ENCODE data around the gene EPHA7. TPM values are rescaled to one million over a fixed set of nuclear protein-coding genes. Genes with fewer than 3 reads are reported as not detected.

Gene EPHA7
- total RNA-seq, 6 donors from 2014 or later, result under 0.01 to 4.6 (median 0.27) TPM

DNA sequence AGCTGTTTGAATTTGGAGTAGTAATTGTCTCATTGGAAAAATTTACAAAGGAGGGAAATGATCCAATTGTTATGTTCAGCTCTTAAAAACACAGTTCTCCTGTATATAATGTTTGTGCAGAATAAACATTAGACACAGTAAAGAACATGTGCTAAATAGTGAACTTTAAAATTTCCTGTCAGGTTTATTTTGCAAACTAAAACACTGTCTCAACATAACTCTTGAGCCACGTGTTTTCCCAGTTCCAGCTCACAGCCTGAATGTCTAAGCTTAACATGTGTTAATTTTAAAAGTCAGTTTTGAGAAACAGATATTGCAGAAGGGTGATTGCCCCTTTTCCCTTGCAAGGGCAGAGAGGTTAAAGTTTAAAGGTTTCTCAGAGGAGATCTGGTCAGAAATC is 20.6 kb downstream of the EPHA7 start:
- Histone ChIP-seq H3K4me1 (no peaks in the 10 kb centered on the region), H3K36me3 (no peaks in the 10 kb centered on the region), H3K27me3 (no peaks in the 10 kb centered on the region), H3K27ac (no peak overlapping the region), H3K4me3 (no peak overlapping the region), H3K9me3 (no peaks in the 10 kb centered on the region)
- WGBS, 2 donors, result 15 to 32% methylated on average over 1 of the region's 1 CpG
- TF ChIP-seq POLR2A (IDR thresholded peaks at IDR 0.05) (no peak), POLR2AphosphoS5 (IDR thresholded peaks at IDR 0.05) (no peak)
- ATAC-seq (ENCODE audit: low FRiP score in 2 of 2), result no peak
- no peak for DNase-seq

DNA sequence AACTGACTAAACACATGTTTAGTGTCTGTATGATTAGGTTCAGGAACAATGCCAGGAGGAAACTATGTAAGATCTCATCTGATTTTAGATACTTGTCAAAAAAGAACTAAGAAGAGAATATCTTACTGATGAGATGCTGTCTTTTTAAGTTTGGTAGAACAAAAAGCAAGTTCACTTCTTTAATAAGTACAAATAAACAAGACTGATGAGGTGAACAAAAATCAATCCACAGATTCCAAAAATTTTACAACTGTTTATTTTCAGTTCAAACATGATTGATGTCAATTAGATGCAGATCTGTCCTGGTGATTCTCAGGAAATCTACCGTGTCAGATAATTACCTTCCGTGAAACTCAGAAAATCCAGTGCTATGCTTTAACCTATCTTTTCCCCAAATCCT is 24.9 kb downstream of the EPHA7 start:
- H3K4me1 ChIP-seq, result no peaks in the 10 kb centered on the region
- no peak overlapping the region for H3K27ac ChIP-seq
- no peaks in the 10 kb centered on the region for H3K27me3 ChIP-seq
- H3K36me3 ChIP-seq, result no peaks in the 10 kb centered on the region
- ATAC-seq (ENCODE audit: low FRiP score in 2 of 2) (no peak), DNase-seq (no peak)
- TF ChIP-seq EP300 (IDR thresholded peaks at IDR 0.05) (no peak), POLR2A (IDR thresholded peaks at IDR 0.05) (no peak), POLR2AphosphoS5 (IDR thresholded peaks at IDR 0.05) (no peak)
- TF ChIP-seq, protein P1, sequence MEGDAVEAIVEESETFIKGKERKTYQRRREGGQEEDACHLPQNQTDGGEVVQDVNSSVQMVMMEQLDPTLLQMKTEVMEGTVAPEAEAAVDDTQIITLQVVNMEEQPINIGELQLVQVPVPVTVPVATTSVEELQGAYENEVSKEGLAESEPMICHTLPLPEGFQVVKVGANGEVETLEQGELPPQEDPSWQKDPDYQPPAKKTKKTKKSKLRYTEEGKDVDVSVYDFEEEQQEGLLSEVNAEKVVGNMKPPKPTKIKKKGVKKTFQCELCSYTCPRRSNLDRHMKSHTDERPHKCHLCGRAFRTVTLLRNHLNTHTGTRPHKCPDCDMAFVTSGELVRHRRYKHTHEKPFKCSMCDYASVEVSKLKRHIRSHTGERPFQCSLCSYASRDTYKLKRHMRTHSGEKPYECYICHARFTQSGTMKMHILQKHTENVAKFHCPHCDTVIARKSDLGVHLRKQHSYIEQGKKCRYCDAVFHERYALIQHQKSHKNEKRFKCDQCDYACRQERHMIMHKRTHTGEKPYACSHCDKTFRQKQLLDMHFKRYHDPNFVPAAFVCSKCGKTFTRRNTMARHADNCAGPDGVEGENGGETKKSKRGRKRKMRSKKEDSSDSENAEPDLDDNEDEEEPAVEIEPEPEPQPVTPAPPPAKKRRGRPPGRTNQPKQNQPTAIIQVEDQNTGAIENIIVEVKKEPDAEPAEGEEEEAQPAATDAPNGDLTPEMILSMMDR (IDR thresholded peaks at IDR 0.05), result no peak
- no peak overlapping the region for H3K4me3 ChIP-seq
- H3K9me3 ChIP-seq, result no peaks in the 10 kb centered on the region
- 61 to 64% methylated on average over 2 of the region's 2 CpGs for WGBS, 2 donors

DNA sequence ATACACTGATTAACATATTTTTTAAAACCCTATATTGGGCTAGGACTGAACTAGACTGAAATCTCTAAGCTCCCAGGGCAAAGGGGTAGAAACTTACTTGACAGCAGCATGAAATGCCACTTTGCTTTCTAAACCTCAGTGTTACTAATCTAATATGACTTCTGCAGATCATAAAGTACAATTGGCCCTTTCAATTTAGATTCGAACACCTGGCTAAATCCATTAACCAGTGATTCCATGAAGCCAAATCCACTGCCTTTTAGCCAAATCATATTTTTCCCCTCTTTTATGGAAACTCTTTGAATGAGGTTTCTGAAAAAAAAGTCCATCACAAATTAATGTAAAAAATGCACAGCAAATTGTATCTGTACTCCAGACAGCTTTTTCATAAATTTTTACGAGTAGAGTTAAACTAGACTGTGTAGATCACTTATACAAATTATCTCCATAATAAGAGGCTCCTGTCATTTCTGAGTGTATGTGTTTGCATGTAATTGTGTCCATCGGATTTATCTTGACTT is 25.7 kb downstream of the EPHA7 start:
- ATAC-seq (ENCODE audit: low FRiP score in 2 of 2) (no peak), DNase-seq (no peak)
- TF ChIP-seq, protein P1 (IDR thresholded peaks at IDR 0.05), result no peak
- TF ChIP-seq POLR2AphosphoS5 (IDR thresholded peaks at IDR 0.05) (no peak), POLR2A (IDR thresholded peaks at IDR 0.05) (no peak), EP300 (IDR thresholded peaks at IDR 0.05) (no peak)
- Histone ChIP-seq H3K4me1 (no peaks in the 10 kb centered on the region), H3K4me3 (no peak overlapping the region), H3K9me3 (no peaks in the 10 kb centered on the region), H3K27ac (no peak overlapping the region), H3K36me3 (no peaks in the 10 kb centered on the region), H3K27me3 (no peaks in the 10 kb centered on the region)
- WGBS, 2 donors, result 87 to 88% methylated on average over 3 of the region's 3 CpGs

DNA sequence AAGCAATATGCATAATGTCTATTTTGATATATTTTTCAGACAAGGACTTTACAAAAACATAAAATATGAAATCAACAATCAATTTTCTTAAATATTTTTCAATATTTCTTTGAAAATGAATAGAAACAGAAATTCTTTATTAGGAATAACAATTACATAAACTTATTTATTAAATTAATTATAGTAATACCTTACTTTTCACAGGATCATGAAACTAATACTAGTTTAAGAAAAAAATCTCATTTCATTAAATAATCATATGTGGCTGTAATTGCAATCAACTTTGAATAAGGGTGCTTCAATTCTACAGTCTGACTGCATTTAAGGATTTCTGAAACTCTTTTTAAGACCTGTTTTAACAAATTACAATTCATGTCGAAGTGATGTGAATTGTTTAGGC is 26.6 kb downstream of the EPHA7 start:
- Histone ChIP-seq H3K36me3 (no peaks in the 10 kb centered on the region), H3K9me3 (no peaks in the 10 kb centered on the region), H3K4me1 (no peaks in the 10 kb centered on the region), H3K27me3 (no peaks in the 10 kb centered on the region), H3K4me3 (no peak overlapping the region), H3K27ac (no peak overlapping the region)
- TF ChIP-seq POLR2A (IDR thresholded peaks at IDR 0.05), result no peak
- ATAC-seq (ENCODE audit: low FRiP score in 2 of 2) (no peak), DNase-seq (no peak)
- 83 to 85% methylated on average over 1 of the region's 1 CpG for WGBS, 2 donors

DNA sequence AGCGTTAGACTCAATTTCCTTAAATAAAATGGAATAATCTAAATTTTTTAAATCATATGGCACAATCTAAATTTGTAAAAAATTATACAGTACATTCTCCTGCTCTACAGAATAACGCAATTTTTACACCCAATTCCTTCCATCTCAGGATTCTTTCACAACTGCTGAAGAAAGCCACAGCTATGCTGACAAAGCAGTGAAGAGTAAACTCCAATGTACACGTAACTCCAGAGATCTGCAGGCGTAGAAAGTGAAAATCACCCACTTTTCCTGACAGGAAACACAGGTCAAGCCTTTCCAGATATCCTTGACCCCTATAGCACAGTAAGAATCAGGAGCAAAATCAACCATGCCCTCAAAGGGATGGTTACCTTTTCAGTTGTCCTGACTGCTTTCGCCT is 27.4 kb downstream of the EPHA7 start:
- DNase-seq (no peak), ATAC-seq (ENCODE audit: low FRiP score in 2 of 2) (no peak)
- no peaks in the 10 kb centered on the region for H3K36me3 ChIP-seq
- no peak overlapping the region for H3K27ac ChIP-seq
- H3K4me3 ChIP-seq, result no peak overlapping the region
- H3K27me3 ChIP-seq, result no peaks in the 10 kb centered on the region
- H3K4me1 ChIP-seq, result no peaks in the 10 kb centered on the region
- no peaks in the 10 kb centered on the region for H3K9me3 ChIP-seq
- TF ChIP-seq POLR2AphosphoS5 (IDR thresholded peaks at IDR 0.05) (no peak), EP300 (IDR thresholded peaks at IDR 0.05) (no peak), POLR2A (IDR thresholded peaks at IDR 0.05) (no peak)
- TF ChIP-seq, protein P1 (IDR thresholded peaks at IDR 0.05), result no peak
- whole genome bisulfite sequencing, 2 donors, result 68 to 69% methylated on average over 5 of the region's 5 CpGs

DNA sequence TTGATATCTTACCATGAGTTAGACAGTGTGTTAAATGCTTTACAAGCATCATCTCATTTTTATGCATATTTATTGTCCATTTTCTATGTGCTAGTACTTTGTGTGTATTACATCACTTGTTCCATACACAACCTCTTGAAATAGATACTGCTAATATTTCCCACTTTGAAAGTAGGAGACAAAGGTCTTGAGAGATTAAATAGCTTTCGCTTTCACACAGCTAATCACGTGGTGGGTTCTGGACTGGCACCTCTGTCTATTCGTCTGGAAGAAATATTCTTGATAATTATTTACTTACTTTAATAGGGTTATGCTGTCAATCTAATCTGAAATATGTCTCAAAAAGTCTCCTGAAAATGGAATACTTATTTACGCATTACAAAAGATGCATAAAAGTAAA is 30.2 kb downstream of the EPHA7 start:
- DNase-seq, result no peak
- Histone ChIP-seq H3K4me1 (no peaks in the 10 kb centered on the region), H3K27ac (no peak overlapping the region), H3K36me3 (no peaks in the 10 kb centered on the region), H3K4me3 (no peak overlapping the region), H3K27me3 (no peaks in the 10 kb centered on the region), H3K9me3 (no peaks in the 10 kb centered on the region)
- whole genome bisulfite sequencing, 2 donors, result 67 to 70% methylated on average over 4 of the region's 4 CpGs
- no peak for ATAC-seq (ENCODE audit: low FRiP score in 2 of 2)
- TF ChIP-seq POLR2AphosphoS5 (IDR thresholded peaks at IDR 0.05) (no peak), POLR2A (IDR thresholded peaks at IDR 0.05) (no peak), EP300 (IDR thresholded peaks at IDR 0.05) (no peak)
- TF ChIP-seq, protein P1 (IDR thresholded peaks at IDR 0.05), result no peak
